Measurements from ENCODE around the gene HAPLN2. TPM values are rescaled to one million over a fixed set of nuclear protein-coding genes. Genes with fewer than 3 reads are reported as not detected.

Gene HAPLN2
- total and polyA plus RNA-seq, 12 donors = 0.24 to 6.3 (median 0.81) TPM; not detected in 1

GRCh38 chr1:156590326-156591180 is 28.7 kb upstream of the HAPLN2 start:
- Histone ChIP-seq H3K27ac (peak overlapping the region in 8 of 10 donors; percentile 78 to 92 (median 87)), H3K4me1 (peaks cover 3 to 19% (median 13%) of the 10 kb centered on the region in 9 donors), H3K36me3 (peaks cover 0 to 31% (median 16%) of the 10 kb centered on the region in 9 donors), H3K9me3 (no peaks in the 10 kb centered on the region), H3K4me3 (peak overlapping the region in 6 of 10 donors; percentile 78 to 97 (median 88)), H3K27me3 (no peaks in the 10 kb centered on the region)
- intact Hi-C loops (cut with DNase I) = loop anchor here in 5 of 10 donors (5.0 to 10.0 kb wide), 5 partner anchors 83 to 138 kb away; partner anchors contain the start of gene MEF2D (in 1 of the 5)
- WGBS, 2 donors = 88 to 90% methylated on average over 10 of the region's 10 CpGs
- TF ChIP-seq, protein P1, sequence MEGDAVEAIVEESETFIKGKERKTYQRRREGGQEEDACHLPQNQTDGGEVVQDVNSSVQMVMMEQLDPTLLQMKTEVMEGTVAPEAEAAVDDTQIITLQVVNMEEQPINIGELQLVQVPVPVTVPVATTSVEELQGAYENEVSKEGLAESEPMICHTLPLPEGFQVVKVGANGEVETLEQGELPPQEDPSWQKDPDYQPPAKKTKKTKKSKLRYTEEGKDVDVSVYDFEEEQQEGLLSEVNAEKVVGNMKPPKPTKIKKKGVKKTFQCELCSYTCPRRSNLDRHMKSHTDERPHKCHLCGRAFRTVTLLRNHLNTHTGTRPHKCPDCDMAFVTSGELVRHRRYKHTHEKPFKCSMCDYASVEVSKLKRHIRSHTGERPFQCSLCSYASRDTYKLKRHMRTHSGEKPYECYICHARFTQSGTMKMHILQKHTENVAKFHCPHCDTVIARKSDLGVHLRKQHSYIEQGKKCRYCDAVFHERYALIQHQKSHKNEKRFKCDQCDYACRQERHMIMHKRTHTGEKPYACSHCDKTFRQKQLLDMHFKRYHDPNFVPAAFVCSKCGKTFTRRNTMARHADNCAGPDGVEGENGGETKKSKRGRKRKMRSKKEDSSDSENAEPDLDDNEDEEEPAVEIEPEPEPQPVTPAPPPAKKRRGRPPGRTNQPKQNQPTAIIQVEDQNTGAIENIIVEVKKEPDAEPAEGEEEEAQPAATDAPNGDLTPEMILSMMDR (IDR thresholded peaks at IDR 0.05) = no peak
- DNase-seq = no peak
- no peak for ATAC-seq

- no peaks in the 10 kb centered on the region for H3K27me3 ChIP-seq
- peaks cover 0 to 36% (median 19%) of the 10 kb centered on the region in 9 donors for H3K36me3 ChIP-seq
- ATAC-seq (peak in 1 of 8 donors; percentile 9), DNase-seq (no peak)
- TF ChIP-seq, protein P1 (IDR thresholded peaks at IDR 0.05) = no peak
- no peaks in the 10 kb centered on the region for H3K9me3 ChIP-seq
- 27 to 32% methylated on average over 6 of the region's 6 CpGs for WGBS, 2 donors
- intact Hi-C loops (cut with DNase I) = loop anchor here in 5 of 10 donors (5.0 to 10.0 kb wide), 5 partner anchors 84 to 139 kb away; partner anchors contain the start of gene MEF2D (in 1 of the 5)
- H3K4me1 ChIP-seq = peaks cover 3 to 19% (median 13%) of the 10 kb centered on the region in 9 donors
- peak overlapping the region; percentile 74 to 92 (median 86) for H3K27ac ChIP-seq
- peak overlapping the region; percentile 59 to 97 (median 81) for H3K4me3 ChIP-seq
Measured at GRCh38 chr1:156591181-156591431, 28.1 kb upstream of the HAPLN2 start.

DNA sequence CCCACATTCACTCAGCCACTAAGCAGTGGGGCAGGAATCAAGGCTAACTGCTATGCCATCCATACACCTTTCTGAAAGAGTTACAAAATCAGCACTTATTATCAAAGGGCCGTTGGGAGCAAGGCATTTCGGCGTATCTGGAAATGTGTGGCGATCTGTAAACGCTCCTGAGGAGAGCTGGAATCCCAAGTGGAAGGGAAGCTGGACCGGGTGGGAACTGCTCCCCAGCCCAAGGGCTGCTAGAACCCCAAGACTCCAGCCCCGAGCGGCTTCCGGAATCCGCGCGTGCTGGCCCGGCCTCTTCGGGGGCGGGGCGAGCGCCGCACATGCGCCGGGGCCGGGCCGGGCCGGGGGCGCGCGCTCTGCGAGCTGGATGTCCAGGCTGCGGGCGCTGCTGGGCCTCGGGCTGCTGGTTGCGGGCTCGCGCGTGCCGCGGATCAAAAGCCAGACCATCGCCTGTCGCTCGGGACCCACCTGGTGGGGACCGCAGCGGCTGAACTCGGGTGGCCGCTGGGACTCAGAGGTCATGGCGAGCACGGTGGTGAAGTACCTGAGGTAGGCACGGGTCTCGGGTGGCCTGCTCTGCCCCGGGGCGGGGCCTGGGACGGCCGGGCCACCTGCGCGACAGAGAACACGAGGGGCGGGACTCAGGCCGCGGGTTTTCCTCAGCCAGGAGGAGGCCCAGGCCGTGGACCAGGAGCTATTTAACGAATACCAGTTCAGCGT is 27.6 kb upstream of the HAPLN2 start, which contains the start of gene NAXE:
TSS of gene NAXE (plus strand) at position 345 of the 726 bp plus-strand sequence. CDS start at position 374, 29 bp downstream.
- ATAC-seq (peak; percentile 94 to 97 (median 96)), DNase-seq (peak; percentile 69 to 73)
- Histone ChIP-seq H3K27me3 (no peaks in the 10 kb centered on the region), H3K4me1 (peaks cover 3 to 19% (median 13%) of the 10 kb centered on the region in 9 donors), H3K4me3 (peak within 1 kb of the TSS; percentile 59 to 97 (median 81)), H3K36me3 (peaks cover 0 to 41% (median 19%) of the 10 kb centered on the region in 9 donors), H3K9me3 (no peaks in the 10 kb centered on the region), H3K27ac (peak within 1 kb of the TSS; percentile 74 to 92 (median 86))
- TF ChIP-seq, protein P1 (IDR thresholded peaks at IDR 0.05) = no peak
- 0 to 1% methylated on average over 57 to 60 of the region's 60 CpGs for WGBS, 2 donors
- intact Hi-C loops (cut with DNase I) = loop anchor here in 5 of 10 donors (5.0 to 10.0 kb wide), 5 partner anchors 84 to 139 kb away; partner anchors contain the start of gene MEF2D (in 1 of the 5)

All from heart right ventricle (tissue), 16 donors.